Measurements from ENCODE around the gene FBLN5.

FBLN5 gene

GRCh38 chr14:91879196-91879595, 68.3 kb downstream of the FBLN5 start:
- no peak overlapping the region for H2AFZ ChIP-seq (ENCODE audit: low read length)
- no peak overlapping the region for H3K4me2 ChIP-seq (ENCODE audit: low read length)
- no peaks in the 10 kb centered on the region for H3F3A ChIP-seq (ENCODE audit: insufficient read depth, low read length)
- H3K36me3 ChIP-seq (ENCODE audit: insufficient read depth, low read length): no peaks in the 10 kb centered on the region
- no peaks in the 10 kb centered on the region for H3K9me2 ChIP-seq (ENCODE audit: low read depth, low read length)
- TF ChIP-seq CTCF (IDR thresholded peaks at IDR 0.05; ENCODE audit: low read length): no peak
- TF ChIP-seq EZH2 (IDR thresholded peaks at IDR 0.05; ENCODE audit: borderline replicate concordance, low read length): no peak
- H4K20me1 ChIP-seq (ENCODE audit: insufficient read depth, low read length): no peaks in the 10 kb centered on the region
- H3K4me3 ChIP-seq (ENCODE audit: low read depth, low read length, poor library complexity, severe bottlenecking): no peak overlapping the region
- no peaks in the 10 kb centered on the region for H3K27me3 ChIP-seq (ENCODE audit: insufficient read depth, low read length)
- peaks cover 41% of the 10 kb centered on the region for H3K4me1 ChIP-seq (ENCODE audit: insufficient read depth, low read length, severe bottlenecking)
- no peaks in the 10 kb centered on the region for H3K9me3 ChIP-seq (ENCODE audit: low read length)
- H3K27ac ChIP-seq (ENCODE audit: low read depth, low read length, poor library complexity, severe bottlenecking): no peak overlapping the region
- H3K9ac ChIP-seq (ENCODE audit: low read length): no peak overlapping the region
- H3K79me2 ChIP-seq (ENCODE audit: insufficient read depth, low read length): no peaks in the 10 kb centered on the region

- Histone ChIP-seq H3K79me2 (ENCODE audit: insufficient read depth, low read length) (no peaks in the 10 kb centered on the region), H3K27me3 (ENCODE audit: insufficient read depth, low read length) (no peaks in the 10 kb centered on the region), H3K4me2 (ENCODE audit: low read length) (no peak overlapping the region), H2AFZ (ENCODE audit: low read length) (no peak overlapping the region), H3K4me3 (ENCODE audit: low read depth, low read length, poor library complexity, severe bottlenecking) (no peak overlapping the region), H3F3A (ENCODE audit: insufficient read depth, low read length) (no peaks in the 10 kb centered on the region), H3K36me3 (ENCODE audit: insufficient read depth, low read length) (no peaks in the 10 kb centered on the region), H3K4me1 (ENCODE audit: insufficient read depth, low read length, severe bottlenecking) (peaks cover 50% of the 10 kb centered on the region), H4K20me1 (ENCODE audit: insufficient read depth, low read length) (no peaks in the 10 kb centered on the region), H3K9me3 (ENCODE audit: low read length) (no peaks in the 10 kb centered on the region), H3K9me2 (ENCODE audit: low read depth, low read length) (no peaks in the 10 kb centered on the region), H3K9ac (ENCODE audit: low read length) (no peak overlapping the region), H3K27ac (ENCODE audit: low read depth, low read length, poor library complexity, severe bottlenecking) (peak overlapping the region; percentile 99)
- TF ChIP-seq EZH2 (IDR thresholded peaks at IDR 0.05; ENCODE audit: borderline replicate concordance, low read length) (no peak), CTCF (IDR thresholded peaks at IDR 0.05; ENCODE audit: low read length) (peak; percentile 66)
These were observed 69.2 kb downstream of the FBLN5 start for GRCh38 chr14:91878274-91878673.

GRCh38 chr14:91877376-91877915, 70.0 kb downstream of the FBLN5 start:
- peak overlapping the region; percentile 99 for H3K27ac ChIP-seq (ENCODE audit: low read depth, low read length, poor library complexity, severe bottlenecking)
- H3K4me1 ChIP-seq (ENCODE audit: insufficient read depth, low read length, severe bottlenecking): peaks cover 58% of the 10 kb centered on the region
- H3K9me3 ChIP-seq (ENCODE audit: low read length): no peaks in the 10 kb centered on the region
- H3K36me3 ChIP-seq (ENCODE audit: insufficient read depth, low read length): no peaks in the 10 kb centered on the region
- TF ChIP-seq EZH2 (IDR thresholded peaks at IDR 0.05; ENCODE audit: borderline replicate concordance, low read length): no peak
- no peak overlapping the region for H2AFZ ChIP-seq (ENCODE audit: low read length)
- no peaks in the 10 kb centered on the region for H3K79me2 ChIP-seq (ENCODE audit: insufficient read depth, low read length)
- no peak overlapping the region for H3K4me3 ChIP-seq (ENCODE audit: low read depth, low read length, poor library complexity, severe bottlenecking)
- H3K9me2 ChIP-seq (ENCODE audit: low read depth, low read length): no peaks in the 10 kb centered on the region
- no peaks in the 10 kb centered on the region for H3K27me3 ChIP-seq (ENCODE audit: insufficient read depth, low read length)
- peak overlapping the region; percentile 16; the same call in 1 of the 2 replicates for H3K4me2 ChIP-seq (ENCODE audit: low read length)
- H4K20me1 ChIP-seq (ENCODE audit: insufficient read depth, low read length): no peaks in the 10 kb centered on the region
- no peak overlapping the region; the same call in 1 of the 2 replicates for H3K9ac ChIP-seq (ENCODE audit: low read length)
- H3F3A ChIP-seq (ENCODE audit: insufficient read depth, low read length): no peaks in the 10 kb centered on the region

- no peaks in the 10 kb centered on the region for H3K36me3 ChIP-seq (ENCODE audit: insufficient read depth, low read length)
- H3K4me3 ChIP-seq (ENCODE audit: low read depth, low read length, poor library complexity, severe bottlenecking): no peak overlapping the region
- TF ChIP-seq EZH2 (IDR thresholded peaks at IDR 0.05; ENCODE audit: borderline replicate concordance, low read length) (no peak), CTCF (IDR thresholded peaks at IDR 0.05; ENCODE audit: low read length) (no peak)
- H3F3A ChIP-seq (ENCODE audit: insufficient read depth, low read length): no peaks in the 10 kb centered on the region
- H2AFZ ChIP-seq (ENCODE audit: low read length): no peak overlapping the region
- no peaks in the 10 kb centered on the region for H4K20me1 ChIP-seq (ENCODE audit: insufficient read depth, low read length)
- peak overlapping the region; percentile 99 for H3K27ac ChIP-seq (ENCODE audit: low read depth, low read length, poor library complexity, severe bottlenecking)
- no peaks in the 10 kb centered on the region for H3K79me2 ChIP-seq (ENCODE audit: insufficient read depth, low read length)
- peaks cover 68% of the 10 kb centered on the region for H3K4me1 ChIP-seq (ENCODE audit: insufficient read depth, low read length, severe bottlenecking)
- no peaks in the 10 kb centered on the region for H3K9me2 ChIP-seq (ENCODE audit: low read depth, low read length)
- no peak overlapping the region for H3K4me2 ChIP-seq (ENCODE audit: low read length)
- no peaks in the 10 kb centered on the region for H3K27me3 ChIP-seq (ENCODE audit: insufficient read depth, low read length)
- no peak overlapping the region for H3K9ac ChIP-seq (ENCODE audit: low read length)
- no peaks in the 10 kb centered on the region for H3K9me3 ChIP-seq (ENCODE audit: low read length)
These were observed 71.0 kb downstream of the FBLN5 start for GRCh38 chr14:91876492-91876891.

Measured in OCI-LY1 (cell line).